Islet of Langerhans (tissue), 1 donor: ENCODE measurements around the gene ATXN1.
A peak's percentile ranks its signal among the peaks of the same experiment; 100 is the strongest.

Source experiments
- FAIRE-seq: peaks from one replicate; lab custom pipeline; 2011; peaks lifted over from hg19 to GRCh38; lab: Jason Lieb, UNC

ATXN1 gene

DNA sequence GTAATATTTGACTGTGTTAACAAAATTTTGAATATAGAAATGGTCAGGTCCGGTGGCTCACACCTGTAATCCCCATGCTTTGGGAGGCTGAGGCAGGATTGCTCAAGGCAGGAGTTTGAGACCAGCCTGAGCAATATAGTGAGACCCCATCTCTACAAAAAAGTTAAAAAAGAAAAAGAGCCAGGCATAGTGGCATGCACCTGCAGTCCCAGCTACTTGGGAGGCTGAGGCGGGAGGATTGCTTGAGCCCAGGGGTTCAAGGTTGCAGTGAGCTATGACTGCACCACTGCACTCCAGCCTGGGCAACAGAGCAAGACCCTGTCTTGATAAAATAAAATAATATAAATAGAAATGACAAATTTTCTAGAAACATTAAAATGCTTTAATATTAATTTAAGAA is 147.8 kb downstream of the ATXN1 start:
- FAIRE-seq, result peak; percentile 64

- FAIRE-seq, result no peak
Observed at GRCh38 chr6:16608444-16608843, 152.8 kb downstream of the ATXN1 start.

DNA sequence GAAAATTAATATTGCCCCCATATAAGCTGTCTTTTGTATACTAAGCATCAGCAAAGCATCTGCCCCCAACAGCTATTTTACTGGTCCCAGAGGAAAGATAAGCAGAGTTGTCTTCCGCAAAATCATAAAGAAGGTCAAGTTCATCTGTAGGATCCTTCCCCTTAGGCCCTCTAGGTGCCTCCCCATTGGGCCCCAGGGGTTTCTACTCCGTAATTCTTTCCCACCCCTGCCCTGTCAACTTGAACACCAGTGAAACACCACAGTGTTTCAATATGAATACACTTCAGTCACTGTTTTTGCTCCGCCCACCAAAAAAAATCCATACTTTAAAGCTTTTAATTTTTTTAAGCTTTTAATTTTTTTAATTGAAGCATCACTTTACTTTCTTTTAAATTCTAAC is 159.2 kb downstream of the ATXN1 start:
- no peak for FAIRE-seq

DNA sequence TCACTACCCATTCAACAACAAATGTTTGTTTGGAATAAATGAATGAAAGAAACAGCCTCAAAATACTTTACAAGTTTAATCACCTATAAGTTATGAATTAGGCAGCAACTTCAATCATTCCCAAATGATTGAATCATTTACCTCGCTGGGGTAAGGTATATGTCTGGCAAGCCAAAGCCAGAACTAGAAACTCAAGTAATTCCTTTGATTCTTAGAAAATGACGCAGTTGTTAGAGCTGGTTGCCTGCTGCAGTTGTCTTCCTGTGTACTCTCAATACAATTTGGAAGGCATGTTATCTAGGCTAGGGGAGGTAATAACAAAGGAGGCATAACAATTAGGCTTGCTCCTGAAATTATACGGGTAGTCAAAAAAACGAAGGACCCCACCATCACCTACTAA is 160.6 kb downstream of the ATXN1 start:
- no peak for FAIRE-seq

- FAIRE-seq, result no peak
Observed at GRCh38 chr6:16600026-16600425, 161.2 kb downstream of the ATXN1 start.

- no peak for FAIRE-seq
Observed at GRCh38 chr6:16596616-16597331, 164.5 kb downstream of the ATXN1 start.

- FAIRE-seq, result no peak
Observed at GRCh38 chr6:16595514-16596120, 165.6 kb downstream of the ATXN1 start.

GRCh38 chr6:16594849-16595248 is 166.4 kb downstream of the ATXN1 start:
- FAIRE-seq, result no peak

DNA sequence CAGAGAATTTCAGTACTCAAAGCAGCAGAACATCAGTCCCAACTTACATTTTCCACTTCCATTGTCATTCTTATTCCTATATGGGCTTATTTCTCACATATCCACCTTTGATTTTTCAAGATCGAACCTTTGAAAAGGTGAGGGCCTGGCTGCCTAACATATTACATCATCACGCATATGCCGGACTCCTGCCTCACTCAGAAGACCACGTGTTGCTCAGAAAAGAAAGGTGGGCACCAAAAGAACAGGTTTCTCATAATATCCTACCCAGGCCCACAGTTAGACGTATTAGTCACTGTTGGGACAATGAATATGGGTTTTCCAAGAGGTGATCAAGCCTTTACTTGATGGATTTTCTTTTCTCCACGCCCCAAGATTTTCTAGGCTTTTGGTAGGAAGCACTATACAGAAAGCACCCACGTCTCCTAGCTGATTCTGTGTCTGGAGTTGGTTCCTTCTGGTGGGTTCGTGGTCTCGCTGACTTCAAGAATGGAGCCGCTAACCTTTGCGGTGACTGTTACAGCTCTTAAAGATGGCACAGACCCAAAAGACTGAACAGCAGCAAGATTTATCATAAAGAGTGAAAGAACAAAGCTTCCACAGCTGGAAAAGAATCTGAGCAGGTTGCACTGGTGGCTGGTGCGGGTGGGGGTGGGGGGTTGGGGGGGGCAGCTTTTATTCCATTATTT is 168.9 kb downstream of the ATXN1 start:
- FAIRE-seq, result no peak

GRCh38 chr6:16591396-16592222 is 169.7 kb downstream of the ATXN1 start:
- FAIRE-seq, result no peak

DNA sequence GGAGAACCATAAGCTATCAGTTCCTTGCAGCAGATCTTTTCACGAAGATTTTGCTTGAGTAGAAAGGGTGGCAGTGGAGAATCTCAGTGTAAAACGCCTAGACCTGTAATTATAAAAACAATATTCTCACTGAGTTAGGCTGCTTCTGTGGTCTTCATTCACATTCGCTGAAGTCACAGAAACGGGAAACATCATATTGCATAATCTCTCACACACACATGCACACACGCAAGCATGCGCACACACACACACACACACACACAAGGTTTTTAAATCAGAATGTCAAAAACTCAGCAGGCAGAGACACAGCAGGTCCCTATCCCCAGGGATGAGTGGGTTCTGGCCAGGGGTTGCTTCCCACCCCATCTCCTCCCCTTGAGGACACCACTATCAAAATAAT is 175.5 kb downstream of the ATXN1 start:
- FAIRE-seq, result no peak

- no peak for FAIRE-seq
Observed at GRCh38 chr6:16583144-16583762, 178.0 kb downstream of the ATXN1 start.

DNA sequence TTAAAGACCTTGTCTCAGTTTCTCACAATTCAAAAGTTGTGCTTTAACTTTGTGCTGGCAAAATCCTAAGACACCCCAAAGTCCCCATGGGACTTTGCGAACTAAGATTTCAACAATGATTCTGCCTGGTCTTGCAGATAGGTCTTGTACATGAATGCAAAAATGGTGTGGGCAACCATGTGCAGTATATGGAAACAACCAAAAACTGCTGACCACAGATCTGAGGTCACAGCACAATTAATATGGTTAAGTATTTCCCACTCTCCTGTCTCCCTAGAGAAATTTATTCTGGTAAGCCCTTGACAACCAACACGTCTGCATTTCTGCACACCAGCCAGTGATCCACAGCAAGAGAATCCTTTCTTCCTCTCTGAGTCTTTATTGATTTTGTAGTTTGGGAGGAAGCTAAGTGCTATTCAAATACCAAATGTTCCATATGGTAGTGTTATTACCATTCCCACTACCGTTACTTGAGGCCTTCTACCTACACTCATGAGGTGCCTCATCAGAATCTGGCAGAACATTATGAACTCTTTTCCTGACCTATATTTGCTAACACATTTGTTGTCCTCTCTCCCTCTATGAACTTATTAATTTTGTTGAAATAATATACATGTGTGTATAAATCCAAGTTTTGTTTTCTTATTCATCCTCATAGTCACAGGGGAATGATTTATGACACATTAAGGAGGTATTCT is 178.7 kb downstream of the ATXN1 start:
- no peak for FAIRE-seq

DNA sequence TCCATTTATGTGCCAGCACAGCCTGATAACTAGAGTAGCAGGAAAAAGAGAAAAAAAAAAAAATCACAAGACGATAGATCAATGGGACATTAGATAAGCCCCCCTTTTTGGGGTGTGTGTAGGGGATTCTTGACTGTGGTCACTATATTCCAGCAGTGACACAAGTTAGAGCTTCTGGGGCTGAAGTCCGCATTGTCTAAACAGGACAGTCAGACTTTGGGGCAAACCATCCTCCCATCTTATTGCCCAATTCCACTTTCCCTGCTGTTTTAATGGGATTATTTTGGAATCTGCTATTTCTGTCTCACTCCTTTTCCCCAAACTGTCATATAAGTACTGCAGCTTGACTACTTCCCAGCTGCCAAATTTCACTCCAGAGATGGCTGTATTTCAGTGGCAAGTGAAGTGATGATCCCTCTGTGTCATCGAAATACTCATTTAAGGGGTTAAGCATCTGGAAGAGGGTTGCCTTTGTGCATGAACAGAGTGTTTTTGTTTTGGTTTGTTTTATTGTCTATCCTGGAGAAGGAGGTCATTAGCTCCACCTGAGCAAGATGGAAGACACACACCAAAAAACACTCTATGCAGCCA is 182.5 kb downstream of the ATXN1 start:
- no peak for FAIRE-seq

- no peak for FAIRE-seq
Observed at GRCh38 chr6:16576451-16577368, 184.6 kb downstream of the ATXN1 start.

- no peak for FAIRE-seq
Observed at GRCh38 chr6:16575655-16576054, 185.6 kb downstream of the ATXN1 start.

DNA sequence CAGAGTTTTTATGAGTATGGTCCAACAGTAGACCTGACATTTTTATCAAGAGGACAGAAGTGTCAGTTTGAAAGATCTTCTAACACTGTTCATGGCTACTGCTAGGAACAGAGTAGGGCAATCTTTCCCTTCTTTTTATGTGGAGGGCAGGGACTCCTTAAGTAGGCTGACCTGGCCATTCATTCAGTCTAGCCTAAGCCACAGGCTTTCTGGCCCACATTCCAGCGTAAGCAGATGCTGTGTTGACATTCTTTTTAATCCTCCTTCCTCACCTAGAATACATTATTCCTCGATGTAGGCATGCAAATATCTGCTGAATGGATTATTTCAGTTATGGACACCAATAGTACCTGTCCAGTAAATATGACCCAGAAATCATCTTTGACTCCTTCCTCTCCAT is 188.3 kb downstream of the ATXN1 start:
- no peak for FAIRE-seq

GRCh38 chr6:16572317-16572716 is 188.9 kb downstream of the ATXN1 start:
- no peak for FAIRE-seq

DNA sequence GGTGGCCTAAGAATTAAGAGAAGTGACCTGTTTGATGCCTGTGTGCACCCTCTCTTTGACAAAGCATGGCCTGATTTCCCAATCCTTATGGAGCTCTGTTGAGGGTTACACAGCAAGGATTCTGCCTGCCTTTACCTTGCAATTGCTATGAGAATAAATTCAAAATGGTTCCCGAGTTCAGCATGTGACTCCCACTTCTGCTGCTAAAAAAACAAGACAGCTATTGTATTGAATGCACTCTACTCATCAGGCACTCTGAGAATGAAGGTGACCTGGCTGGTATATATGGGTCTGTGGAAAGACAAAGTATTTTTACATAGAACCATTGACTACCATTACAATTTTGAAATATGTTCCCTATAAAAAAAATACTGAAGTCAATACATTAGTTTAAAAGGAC is 190.3 kb downstream of the ATXN1 start:
- no peak for FAIRE-seq

DNA sequence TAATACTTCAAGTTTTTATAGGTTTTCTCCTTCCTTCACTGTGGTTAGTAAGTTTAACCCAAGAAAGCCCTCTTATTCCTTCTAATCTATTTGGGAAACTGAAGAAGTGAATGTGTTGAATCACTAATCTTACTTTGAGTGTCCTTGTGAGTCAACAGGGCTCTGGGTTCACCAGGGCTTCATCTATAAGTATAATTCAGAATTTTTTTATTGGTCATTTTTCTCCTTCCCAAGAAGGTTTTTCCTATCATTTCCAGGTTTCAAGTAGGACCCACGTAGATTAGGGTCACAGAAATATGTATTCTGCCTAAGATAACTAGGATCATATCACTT is 191.1 kb downstream of the ATXN1 start:
- no peak for FAIRE-seq
